ENCODE results near the gene RNF152.
A peak's percentile ranks its signal among the peaks of the same experiment; 100 is the strongest.

The RNF152 gene

GRCh38 chr18:61825386-61825785 lies 67.4 kb downstream of the RNF152 start:
- DNase-seq (ENCODE audit: extremely low read depth, low read depth), result peak; percentile 20
- TF ChIP-seq CTCF (IDR thresholded peaks at IDR 0.05; ENCODE audit: low read depth, low read length), result no peak

- no peak for DNase-seq (ENCODE audit: extremely low read depth, low read depth)
- TF ChIP-seq CTCF (IDR thresholded peaks at IDR 0.05; ENCODE audit: low read depth, low read length), result no peak
Observed at GRCh38 chr18:61824733-61825363, 68.0 kb downstream of the RNF152 start.

DNA sequence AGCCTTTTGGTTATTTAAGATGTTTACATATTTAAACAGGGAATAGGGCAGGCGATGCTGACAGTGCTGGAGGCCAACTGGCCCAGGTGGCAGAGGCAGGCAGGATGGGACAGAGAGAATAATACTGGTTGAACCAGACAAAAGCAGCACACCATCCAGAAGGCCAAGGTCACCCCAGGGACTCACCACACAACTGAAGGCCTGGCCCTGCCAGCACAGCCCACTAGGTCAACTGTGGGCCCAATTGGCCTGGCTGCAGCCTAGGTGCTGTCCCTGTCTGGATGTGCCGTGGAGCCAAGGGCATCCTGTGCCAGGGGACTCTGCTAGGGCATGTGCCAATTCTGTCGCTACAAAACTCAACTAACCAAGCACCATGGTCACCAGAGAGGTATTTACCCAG lies 69.2 kb downstream of the RNF152 start:
- DNase-seq (ENCODE audit: extremely low read depth, low read depth), result no peak
- TF ChIP-seq CTCF (IDR thresholded peaks at IDR 0.05; ENCODE audit: low read depth, low read length), result no peak

GRCh38 chr18:61822879-61823278 lies 69.9 kb downstream of the RNF152 start:
- no peak for DNase-seq (ENCODE audit: extremely low read depth, low read depth)
- no peak for TF ChIP-seq CTCF (IDR thresholded peaks at IDR 0.05; ENCODE audit: low read depth, low read length)

- TF ChIP-seq CTCF (IDR thresholded peaks at IDR 0.05; ENCODE audit: low read depth, low read length), result no peak
- DNase-seq (ENCODE audit: extremely low read depth, low read depth), result no peak
Observed at GRCh38 chr18:61821748-61822147, 71.1 kb downstream of the RNF152 start.

DNA sequence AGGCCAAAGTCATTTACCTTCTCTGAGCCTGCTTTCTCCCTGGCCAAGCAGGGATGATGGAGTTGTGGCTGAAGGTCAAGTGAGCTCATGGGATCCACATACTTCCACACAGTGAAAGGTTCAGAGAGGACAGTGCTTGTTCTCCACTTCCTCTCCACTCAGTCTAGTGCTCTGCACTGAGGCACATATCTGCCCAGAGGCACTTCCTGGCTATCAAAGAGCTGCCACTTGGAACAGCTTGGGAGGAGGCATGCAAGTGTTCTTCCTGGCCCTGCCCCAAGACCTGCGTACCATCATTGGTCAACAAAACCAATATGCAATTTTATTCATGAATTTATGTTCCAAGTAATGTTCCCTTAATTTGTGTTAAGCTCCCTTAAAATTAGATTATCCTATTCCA lies 71.9 kb downstream of the RNF152 start:
- no peak for TF ChIP-seq CTCF (IDR thresholded peaks at IDR 0.05; ENCODE audit: low read depth, low read length)
- DNase-seq (ENCODE audit: extremely low read depth, low read depth), result no peak

- TF ChIP-seq CTCF (IDR thresholded peaks at IDR 0.05; ENCODE audit: low read depth, low read length), result no peak
- no peak for DNase-seq (ENCODE audit: extremely low read depth, low read depth)
Observed at GRCh38 chr18:61817086-61817485, 75.7 kb downstream of the RNF152 start.
